ENCODE measurements around the gene ADK.
"Not testable (repeated sequence)": the region's sequence is repeated elsewhere in the genome, so short reads cannot be mapped to it uniquely, and the experiment has no call there.

Gene ADK

DNA sequence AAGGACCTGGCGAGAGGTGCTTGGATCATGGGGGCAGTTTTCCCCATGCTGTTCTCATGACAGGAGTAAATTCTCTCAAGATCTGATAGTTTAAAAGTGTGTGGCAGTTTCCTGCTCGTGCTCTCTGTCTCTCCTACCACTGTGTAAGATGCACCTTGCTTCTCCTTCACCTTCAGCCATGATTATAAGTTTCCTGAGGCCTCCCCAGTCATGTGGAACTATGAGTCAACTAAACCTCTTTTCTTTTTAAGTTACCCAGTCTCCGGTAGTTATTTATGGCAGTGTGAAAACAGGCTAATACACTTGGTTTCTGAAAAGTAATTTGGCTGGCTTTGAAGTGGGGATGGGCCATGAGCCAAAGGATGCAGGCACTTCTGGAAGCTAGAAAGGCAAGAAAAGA is 407.4 kb downstream of the ADK start:
- TF ChIP-seq SPI1 (IDR thresholded peaks at IDR 0.05; ENCODE audit: borderline replicate concordance, low read depth) (no peak), GABPA (IDR thresholded peaks at IDR 0.05; ENCODE audit: low read depth) (no peak), POLR2AphosphoS5 (IDR thresholded peaks at IDR 0.05; ENCODE audit: low read depth) (no peak)
- TF ChIP-seq, protein P1, sequence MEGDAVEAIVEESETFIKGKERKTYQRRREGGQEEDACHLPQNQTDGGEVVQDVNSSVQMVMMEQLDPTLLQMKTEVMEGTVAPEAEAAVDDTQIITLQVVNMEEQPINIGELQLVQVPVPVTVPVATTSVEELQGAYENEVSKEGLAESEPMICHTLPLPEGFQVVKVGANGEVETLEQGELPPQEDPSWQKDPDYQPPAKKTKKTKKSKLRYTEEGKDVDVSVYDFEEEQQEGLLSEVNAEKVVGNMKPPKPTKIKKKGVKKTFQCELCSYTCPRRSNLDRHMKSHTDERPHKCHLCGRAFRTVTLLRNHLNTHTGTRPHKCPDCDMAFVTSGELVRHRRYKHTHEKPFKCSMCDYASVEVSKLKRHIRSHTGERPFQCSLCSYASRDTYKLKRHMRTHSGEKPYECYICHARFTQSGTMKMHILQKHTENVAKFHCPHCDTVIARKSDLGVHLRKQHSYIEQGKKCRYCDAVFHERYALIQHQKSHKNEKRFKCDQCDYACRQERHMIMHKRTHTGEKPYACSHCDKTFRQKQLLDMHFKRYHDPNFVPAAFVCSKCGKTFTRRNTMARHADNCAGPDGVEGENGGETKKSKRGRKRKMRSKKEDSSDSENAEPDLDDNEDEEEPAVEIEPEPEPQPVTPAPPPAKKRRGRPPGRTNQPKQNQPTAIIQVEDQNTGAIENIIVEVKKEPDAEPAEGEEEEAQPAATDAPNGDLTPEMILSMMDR (IDR thresholded peaks at IDR 0.05; ENCODE audit: insufficient read depth, low read length) = no peak
- TF ChIP-seq, protein P2, sequence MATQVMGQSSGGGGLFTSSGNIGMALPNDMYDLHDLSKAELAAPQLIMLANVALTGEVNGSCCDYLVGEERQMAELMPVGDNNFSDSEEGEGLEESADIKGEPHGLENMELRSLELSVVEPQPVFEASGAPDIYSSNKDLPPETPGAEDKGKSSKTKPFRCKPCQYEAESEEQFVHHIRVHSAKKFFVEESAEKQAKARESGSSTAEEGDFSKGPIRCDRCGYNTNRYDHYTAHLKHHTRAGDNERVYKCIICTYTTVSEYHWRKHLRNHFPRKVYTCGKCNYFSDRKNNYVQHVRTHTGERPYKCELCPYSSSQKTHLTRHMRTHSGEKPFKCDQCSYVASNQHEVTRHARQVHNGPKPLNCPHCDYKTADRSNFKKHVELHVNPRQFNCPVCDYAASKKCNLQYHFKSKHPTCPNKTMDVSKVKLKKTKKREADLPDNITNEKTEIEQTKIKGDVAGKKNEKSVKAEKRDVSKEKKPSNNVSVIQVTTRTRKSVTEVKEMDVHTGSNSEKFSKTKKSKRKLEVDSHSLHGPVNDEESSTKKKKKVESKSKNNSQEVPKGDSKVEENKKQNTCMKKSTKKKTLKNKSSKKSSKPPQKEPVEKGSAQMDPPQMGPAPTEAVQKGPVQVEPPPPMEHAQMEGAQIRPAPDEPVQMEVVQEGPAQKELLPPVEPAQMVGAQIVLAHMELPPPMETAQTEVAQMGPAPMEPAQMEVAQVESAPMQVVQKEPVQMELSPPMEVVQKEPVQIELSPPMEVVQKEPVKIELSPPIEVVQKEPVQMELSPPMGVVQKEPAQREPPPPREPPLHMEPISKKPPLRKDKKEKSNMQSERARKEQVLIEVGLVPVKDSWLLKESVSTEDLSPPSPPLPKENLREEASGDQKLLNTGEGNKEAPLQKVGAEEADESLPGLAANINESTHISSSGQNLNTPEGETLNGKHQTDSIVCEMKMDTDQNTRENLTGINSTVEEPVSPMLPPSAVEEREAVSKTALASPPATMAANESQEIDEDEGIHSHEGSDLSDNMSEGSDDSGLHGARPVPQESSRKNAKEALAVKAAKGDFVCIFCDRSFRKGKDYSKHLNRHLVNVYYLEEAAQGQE (IDR thresholded peaks at IDR 0.05; ENCODE audit: insufficient replicate concordance, low read depth) = no peak
- Histone ChIP-seq H3K27me3 (ENCODE audit: insufficient read depth, poor library complexity, severe bottlenecking) (no peaks in the 10 kb centered on the region), H3K27ac (replicated peaks) (no peak overlapping the region), H3K4me3 (replicated peaks; ENCODE audit: insufficient read depth, low read length) (no peak overlapping the region)
- DNase-seq (ENCODE audit: low read depth in 1 of 2, low spot score in 1 of 2) = no peak

DNA sequence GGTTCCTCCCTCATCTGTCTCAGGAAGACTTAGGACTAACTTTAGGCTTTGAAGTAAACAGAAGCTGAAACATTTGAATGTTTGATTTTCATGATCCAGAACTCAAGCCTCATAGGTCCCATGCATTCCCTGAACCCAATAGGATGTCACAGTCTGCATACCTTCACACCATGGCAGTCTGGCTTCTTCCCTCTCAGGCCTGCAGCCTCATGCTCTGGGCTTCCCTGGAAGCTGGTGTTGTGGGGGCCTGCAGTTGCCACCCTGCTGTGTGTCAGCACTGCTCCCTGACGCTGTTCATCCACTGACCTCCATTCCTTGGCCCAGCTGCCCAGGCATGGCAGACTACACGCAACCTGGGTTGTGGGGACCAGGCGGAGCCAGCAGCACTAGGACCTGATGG is 407.9 kb downstream of the ADK start:
- H3K27ac ChIP-seq (replicated peaks) = no peak overlapping the region
- H3K27me3 ChIP-seq (ENCODE audit: insufficient read depth, poor library complexity, severe bottlenecking) = no peaks in the 10 kb centered on the region
- DNase-seq (ENCODE audit: low read depth in 1 of 2, low spot score in 1 of 2) = no peak
- TF ChIP-seq, protein P2 (IDR thresholded peaks at IDR 0.05; ENCODE audit: insufficient replicate concordance, low read depth) = no peak
- TF ChIP-seq POLR2AphosphoS5 (IDR thresholded peaks at IDR 0.05; ENCODE audit: low read depth) = no peak
- TF ChIP-seq GABPA (IDR thresholded peaks at IDR 0.05; ENCODE audit: low read depth) = no peak
- no peak for TF ChIP-seq SPI1 (IDR thresholded peaks at IDR 0.05; ENCODE audit: borderline replicate concordance, low read depth)
- TF ChIP-seq, protein P1 (IDR thresholded peaks at IDR 0.05; ENCODE audit: insufficient read depth, low read length) = no peak
- H3K4me3 ChIP-seq (replicated peaks; ENCODE audit: insufficient read depth, low read length) = no peak overlapping the region

DNA sequence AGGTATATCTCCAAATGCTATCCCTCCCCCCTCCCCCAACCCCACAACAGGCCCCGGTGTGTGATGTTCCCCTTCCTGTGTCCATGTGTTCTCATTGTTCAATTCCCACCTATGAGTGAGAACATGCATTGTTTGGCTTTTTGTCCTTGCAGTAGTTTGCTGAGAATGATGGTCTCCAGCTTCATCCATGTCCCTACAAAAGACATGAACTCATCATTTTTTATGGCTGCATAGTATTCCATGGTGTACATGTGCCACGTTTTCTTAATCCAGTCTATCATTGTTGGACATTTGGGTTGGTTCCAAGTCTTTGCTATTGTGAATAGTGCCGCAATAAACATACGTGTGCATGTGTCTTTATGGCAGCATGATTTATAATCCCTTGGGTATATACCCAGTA is 417.9 kb downstream of the ADK start:
- not testable (repeated sequence) for H3K27ac ChIP-seq (replicated peaks); H3K27me3 ChIP-seq (ENCODE audit: insufficient read depth, poor library complexity, severe bottlenecking); DNase-seq (ENCODE audit: low read depth in 1 of 2, low spot score in 1 of 2); H3K4me3 ChIP-seq (replicated peaks; ENCODE audit: insufficient read depth, low read length)

DNA sequence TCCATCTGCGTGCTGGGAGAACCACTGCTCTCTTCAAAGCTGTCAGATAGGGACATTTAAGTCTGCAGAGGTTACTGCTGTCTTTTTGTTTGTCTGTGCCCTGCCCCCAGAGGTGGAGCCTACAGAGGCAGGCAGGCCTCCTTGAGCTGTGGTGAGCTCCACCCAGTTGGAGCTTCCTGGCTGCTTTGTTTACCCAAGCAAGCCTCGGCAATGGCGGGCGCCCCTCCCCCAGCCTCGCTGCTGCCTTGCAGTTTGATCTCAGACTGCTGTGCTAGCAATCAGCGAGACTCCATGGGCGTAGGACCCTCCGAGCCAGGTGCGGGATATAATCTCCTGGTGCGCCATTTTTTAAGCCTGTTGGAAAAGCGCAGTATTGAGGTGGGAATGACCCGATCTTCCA is 422.5 kb downstream of the ADK start:
- DNase-seq (ENCODE audit: low read depth in 1 of 2, low spot score in 1 of 2); H3K4me3 ChIP-seq (replicated peaks; ENCODE audit: insufficient read depth, low read length): not testable (repeated sequence)

DNA sequence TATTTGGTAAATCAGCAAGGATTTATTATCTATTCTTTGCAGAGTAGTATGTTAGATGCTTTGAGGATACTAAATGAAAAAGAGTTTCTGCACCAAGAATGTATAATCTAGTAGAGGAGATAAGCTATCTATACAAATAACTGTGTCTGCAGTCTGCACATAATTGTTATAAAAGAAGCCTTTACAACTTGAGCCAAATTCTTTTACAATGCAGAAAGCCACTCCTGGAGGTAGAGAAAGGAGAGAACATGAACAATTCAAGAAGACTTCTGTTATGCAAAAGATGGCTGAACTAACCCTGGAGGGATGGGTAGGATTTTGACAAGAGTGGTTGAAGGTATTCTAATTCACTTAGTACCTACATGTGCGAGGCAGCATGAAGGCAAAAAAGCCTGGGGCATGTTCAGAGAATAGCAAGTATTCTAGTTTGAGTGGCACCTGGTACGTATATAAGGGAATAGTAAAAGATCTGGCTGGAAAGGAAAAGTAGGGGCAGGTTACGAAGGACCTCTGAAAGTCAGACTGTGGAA is 424.2 kb downstream of the ADK start:
- no peak for TF ChIP-seq GABPA (IDR thresholded peaks at IDR 0.05; ENCODE audit: low read depth)
- TF ChIP-seq POLR2AphosphoS5 (IDR thresholded peaks at IDR 0.05; ENCODE audit: low read depth) = no peak
- TF ChIP-seq, protein P1 (IDR thresholded peaks at IDR 0.05; ENCODE audit: insufficient read depth, low read length) = no peak
- TF ChIP-seq, protein P2 (IDR thresholded peaks at IDR 0.05; ENCODE audit: insufficient replicate concordance, low read depth) = no peak
- no peak for TF ChIP-seq SPI1 (IDR thresholded peaks at IDR 0.05; ENCODE audit: borderline replicate concordance, low read depth)
- Histone ChIP-seq H3K4me3 (replicated peaks; ENCODE audit: insufficient read depth, low read length) (no peak overlapping the region), H3K27me3 (ENCODE audit: insufficient read depth, poor library complexity, severe bottlenecking) (no peaks in the 10 kb centered on the region), H3K27ac (replicated peaks) (no peak overlapping the region)
- no peak for DNase-seq (ENCODE audit: low read depth in 1 of 2, low spot score in 1 of 2)

More for the DNA sequence above, 422.5 kb downstream of the ADK start:
- not testable (repeated sequence) for H3K27ac ChIP-seq (replicated peaks); H3K27me3 ChIP-seq (ENCODE audit: insufficient read depth, poor library complexity, severe bottlenecking)

Measured in HL-60 (cell line).